Activated CD8-positive, alpha-beta memory T cell treated with anti-CD3 and anti-CD28 coated beads for 48 hours (primary cell): Measurements from ENCODE around the gene SPATA2.
"Not testable (repeated sequence)": the region's sequence is repeated elsewhere in the genome, so short reads cannot be mapped to it uniquely, and the experiment has no call there.

Experiments used
- DNase-seq, 3 experiments: peaks; one replicate each; pipeline ENCODE4 v3.0.0-alpha.2; 2020; ENCODE audit warnings: low read depth in 2 of 3, low spot score in 2 of 3

SPATA2 gene

GRCh38 chr20:49915380-49916145, at the start of gene SPATA2:
Gene SPATA2 (minus strand): TSS chr20:49915529. CDS start chr20:49908490, 7,039 bp downstream.
- peak; percentile 78 to 92 (median 91) for DNase-seq

- DNase-seq: no peak
Observed at GRCh38 chr20:49961413-49961812, 46.1 kb upstream of the SPATA2 start.

GRCh38 chr20:49957089-49957938, 42.0 kb upstream of the SPATA2 start:
- DNase-seq: not testable (repeated sequence)

GRCh38 chr20:49956689-49957088, 41.4 kb upstream of the SPATA2 start:
- DNase-seq: no peak

GRCh38 chr20:49955830-49956396, 40.6 kb upstream of the SPATA2 start:
- DNase-seq: not testable (repeated sequence)

- no peak for DNase-seq
Observed at GRCh38 chr20:49955167-49955566, 39.8 kb upstream of the SPATA2 start.

- no peak for DNase-seq
Observed at GRCh38 chr20:49951151-49951550, 35.8 kb upstream of the SPATA2 start.

- DNase-seq: no peak
Observed at GRCh38 chr20:49948809-49949507, 33.6 kb upstream of the SPATA2 start.

- DNase-seq: no peak
Observed at GRCh38 chr20:49948178-49948577, 32.8 kb upstream of the SPATA2 start.

GRCh38 chr20:49945701-49946477, 30.6 kb upstream of the SPATA2 start:
- DNase-seq: no peak

- no peak for DNase-seq
Observed at GRCh38 chr20:49945306-49945700, 30.0 kb upstream of the SPATA2 start.

GRCh38 chr20:49942942-49943341, 27.6 kb upstream of the SPATA2 start:
- DNase-seq: no peak

- no peak for DNase-seq
Observed at GRCh38 chr20:49942303-49942702, 27.0 kb upstream of the SPATA2 start.

- no peak for DNase-seq
Observed at GRCh38 chr20:49941456-49941855, 26.1 kb upstream of the SPATA2 start.

GRCh38 chr20:49938173-49939163, 23.1 kb upstream of the SPATA2 start:
- no peak for DNase-seq

- DNase-seq: no peak
Observed at GRCh38 chr20:49937027-49937929, 21.9 kb upstream of the SPATA2 start.

- DNase-seq: peak; percentile 68 to 85 (median 83)
Observed at GRCh38 chr20:49936153-49937026, 21.1 kb upstream of the SPATA2 start, which contains the start of gene RNF114. Gene RNF114 (plus strand): TSS chr20:49936397. CDS start chr20:49936413, 16 bp downstream.
